SJCRH30 (cell line): ENCODE results near the gene ARHGEF25. TPM values are rescaled to one million over a fixed set of nuclear protein-coding genes. Genes with fewer than 3 reads are reported as not detected.
"Not testable (repeated sequence)": the region's sequence is repeated elsewhere in the genome, so short reads cannot be mapped to it uniquely, and the experiment has no call there.

Experiments
- DNase-seq, 2 experiments: peaks; one replicate each; pipeline ENCODE4 v3.0.0-alpha.2; 2015 to 2020
- H3K27ac ChIP-seq: fragments of 250-450 bp; sonication (Bioruptor Pico); 2 replicates; pipeline ENCODE4 v1.5.1; 2020; ENCODE audit warnings: mild to moderate bottlenecking, moderate library complexity
- H3K27me3 ChIP-seq: fragments of 250-450 bp; sonication (Bioruptor Pico); 2 replicates; pipeline ENCODE4 v1.5.1; 2020; ENCODE audit warnings: mild to moderate bottlenecking, moderate library complexity
- H3K36me3 ChIP-seq: fragments of 250-450 bp; sonication (Bioruptor Pico); 2 replicates; pipeline ENCODE4 v1.5.1; 2020; ENCODE audit warnings: mild to moderate bottlenecking, moderate library complexity
- H3K4me1 ChIP-seq: fragments of 250-450 bp; sonication (Bioruptor Pico); 2 replicates; pipeline ENCODE4 v1.5.1; 2020; ENCODE audit warnings: mild to moderate bottlenecking, moderate library complexity
- H3K4me3 ChIP-seq: fragments of 250-450 bp; sonication (Bioruptor Pico); 2 replicates; pipeline ENCODE4 v1.5.1; 2020; ENCODE audit warnings: mild to moderate bottlenecking, moderate library complexity
- H3K9me3 ChIP-seq: fragments of 250-450 bp; sonication (Bioruptor Pico); replicated peaks from 2 replicates; pipeline ENCODE4 v1.5.1; 2020; ENCODE audit warnings: mild to moderate bottlenecking, moderate library complexity
- total RNA-seq: library from RNA; depleted of rRNA; stranded (reverse); fragments of >200 nt; shearing (Covaris generic); gene quantifications from 2 replicates; pipeline ENCODE4 v1.2.3, GENCODE V29; 2014

Gene ARHGEF25
- total RNA-seq, 1 experiment from 2014 or later: 262 TPM

- DNase-seq: peak in 1 of 2 experiments; percentile 48
- Histone ChIP-seq H3K27me3 (no peaks in the 10 kb centered on the region), H3K27ac (peak overlapping the region; percentile 91; the same call in 1 of the 2 replicates), H3K36me3 (peaks cover 4% of the 10 kb centered on the region), H3K9me3 (no peaks in the 10 kb centered on the region), H3K4me1 (peaks cover 53% of the 10 kb centered on the region), H3K4me3 (peak overlapping the region; percentile 96)
Measured at GRCh38 chr12:57609781-57610553, 1.3 kb upstream of the ARHGEF25 start.

DNA sequence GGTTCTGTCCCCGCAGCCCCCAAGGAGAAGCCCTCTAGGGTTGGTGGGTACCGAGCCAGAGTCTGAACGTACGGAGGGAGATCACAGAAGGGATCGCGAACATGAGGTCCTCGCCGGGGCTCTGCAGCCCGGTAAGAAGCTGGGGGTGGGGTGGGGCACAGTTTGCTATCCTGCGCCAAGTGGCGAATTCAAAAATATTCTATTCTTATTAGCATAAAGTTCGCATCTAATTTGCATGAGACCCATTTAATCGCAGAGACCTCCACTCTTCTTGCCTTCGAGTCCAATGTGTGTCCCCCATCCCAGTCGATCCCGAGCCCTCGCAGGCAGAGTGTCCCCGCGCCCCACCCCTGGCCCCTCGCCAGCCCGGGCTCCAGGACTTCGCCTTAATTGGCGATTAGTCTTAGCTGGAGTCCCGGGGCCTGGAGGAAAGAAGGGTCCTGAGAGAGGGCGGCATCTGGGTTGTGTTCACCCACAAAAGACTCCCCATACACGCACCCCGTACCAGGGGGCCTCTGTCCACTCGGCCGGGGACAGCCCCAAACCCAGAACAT lies 604 bp upstream of the ARHGEF25 start:
- H3K27ac ChIP-seq: peak overlapping the region; percentile 91
- peaks cover 56% of the 10 kb centered on the region for H3K4me1 ChIP-seq
- H3K36me3 ChIP-seq: peaks cover 10% of the 10 kb centered on the region
- DNase-seq: peak; percentile 96 to 97
- H3K9me3 ChIP-seq: no peaks in the 10 kb centered on the region
- peak overlapping the region; percentile 96 for H3K4me3 ChIP-seq
- no peaks in the 10 kb centered on the region for H3K27me3 ChIP-seq

DNA sequence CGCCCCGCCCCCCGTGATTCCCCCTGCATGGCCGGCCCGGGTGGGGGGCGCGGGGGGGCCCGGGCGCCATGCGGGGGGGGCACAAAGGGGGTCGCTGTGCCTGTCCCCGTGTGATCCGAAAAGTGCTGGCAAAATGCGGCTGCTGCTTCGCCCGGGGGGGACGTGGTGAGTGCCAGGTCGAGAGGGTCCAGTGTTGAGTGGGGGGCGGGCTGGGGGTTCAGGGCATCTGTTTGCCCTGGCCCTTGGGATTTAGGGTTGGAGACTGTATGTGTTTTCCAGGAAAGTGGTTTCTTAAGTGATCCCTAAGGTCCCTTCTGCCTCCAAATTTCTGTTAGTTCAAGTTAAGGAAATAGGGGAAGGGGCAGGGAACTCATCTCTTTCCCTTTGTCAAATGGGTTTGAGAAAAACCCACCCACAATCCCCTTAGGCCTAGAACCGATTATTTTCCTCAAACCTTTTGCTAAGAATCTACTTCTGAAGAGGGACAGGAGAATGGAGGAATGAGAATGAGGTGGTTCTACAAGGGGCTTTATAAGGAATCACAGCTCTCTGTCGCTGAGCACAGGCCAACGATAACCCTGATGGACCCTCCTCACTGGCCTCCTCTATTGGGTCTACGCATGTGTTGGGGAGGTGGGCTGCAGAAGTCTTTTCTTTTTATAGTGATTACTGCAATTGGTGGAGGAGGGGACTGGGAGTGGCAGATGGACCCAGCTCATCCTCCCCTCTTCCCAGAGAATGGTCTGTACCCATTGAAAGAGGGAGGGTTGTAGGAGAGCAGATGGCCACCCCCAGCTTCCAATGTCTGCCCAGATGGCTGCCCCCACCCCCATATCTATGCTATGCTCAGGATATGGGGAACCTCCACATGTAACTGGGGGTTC lies 834 bp downstream of the ARHGEF25 start:
- Histone ChIP-seq H3K27ac (peak overlapping the region; percentile 91), H3K27me3 (no peaks in the 10 kb centered on the region), H3K36me3 (peaks cover 22% of the 10 kb centered on the region), H3K9me3 (no peaks in the 10 kb centered on the region), H3K4me1 (peaks cover 45% of the 10 kb centered on the region), H3K4me3 (peak overlapping the region; percentile 96)
- DNase-seq: peak in 1 of 2 experiments; percentile 72

- Histone ChIP-seq H3K27ac (no peak overlapping the region; the same call in 1 of the 2 replicates), H3K4me1 (peaks cover 45% of the 10 kb centered on the region), H3K4me3 (peak overlapping the region; percentile 96; the same call in 1 of the 2 replicates), H3K9me3 (no peaks in the 10 kb centered on the region), H3K27me3 (no peaks in the 10 kb centered on the region), H3K36me3 (peaks cover 26% of the 10 kb centered on the region)
- DNase-seq: peak in 1 of 2 experiments; percentile 43
Measured at GRCh38 chr12:57612711-57613426, 1.6 kb downstream of the ARHGEF25 start.

- Histone ChIP-seq H3K9me3 (no peaks in the 10 kb centered on the region), H3K36me3 (peaks cover 27% of the 10 kb centered on the region), H3K27me3 (no peaks in the 10 kb centered on the region), H3K4me3 (no peak overlapping the region), H3K4me1 (peaks cover 45% of the 10 kb centered on the region), H3K27ac (peak overlapping the region; percentile 55)
- no peak for DNase-seq
Measured at GRCh38 chr12:57613427-57614109, 2.3 kb downstream of the ARHGEF25 start.

DNA sequence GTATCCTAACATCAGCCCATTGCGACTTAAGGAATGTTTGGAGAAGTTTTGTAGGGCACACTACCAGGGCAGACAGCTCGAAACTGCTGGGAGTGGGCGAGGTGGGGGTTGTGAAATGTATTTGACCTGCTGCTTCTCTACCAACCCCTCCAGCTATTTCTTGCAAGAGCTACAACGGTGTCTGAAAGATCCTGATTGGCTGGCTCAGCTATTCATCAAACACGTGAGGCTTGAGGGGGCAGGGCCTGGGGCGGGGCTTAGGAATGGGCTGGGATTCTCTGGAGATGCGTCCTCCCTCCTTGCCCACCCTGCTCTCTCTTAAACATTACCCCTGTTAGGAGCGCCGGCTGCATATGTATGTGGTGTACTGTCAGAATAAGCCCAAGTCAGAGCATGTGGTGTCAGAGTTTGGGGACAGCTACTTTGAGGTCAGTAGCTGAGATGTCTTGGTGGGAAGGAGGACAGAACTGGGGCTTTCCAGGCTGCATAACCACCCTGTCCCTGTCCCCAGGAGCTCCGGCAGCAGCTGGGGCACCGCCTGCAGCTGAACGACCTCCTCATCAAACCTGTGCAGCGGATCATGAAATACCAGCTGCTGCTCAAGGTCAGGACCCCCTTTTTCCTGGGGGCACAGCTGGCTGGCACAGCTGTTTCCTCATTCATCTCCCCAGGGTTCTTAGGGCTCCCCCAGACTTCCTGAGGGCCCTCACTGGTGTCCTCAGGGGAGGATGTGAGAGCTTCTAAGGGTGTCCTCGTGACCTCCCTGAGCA lies 3.1 kb downstream of the ARHGEF25 start:
- Histone ChIP-seq H3K36me3 (peaks cover 27% of the 10 kb centered on the region), H3K9me3 (no peaks in the 10 kb centered on the region), H3K4me1 (peaks cover 45% of the 10 kb centered on the region), H3K4me3 (no peak overlapping the region), H3K27ac (peak overlapping the region; percentile 55), H3K27me3 (no peaks in the 10 kb centered on the region)
- DNase-seq: peak; percentile 99 to 100

DNA sequence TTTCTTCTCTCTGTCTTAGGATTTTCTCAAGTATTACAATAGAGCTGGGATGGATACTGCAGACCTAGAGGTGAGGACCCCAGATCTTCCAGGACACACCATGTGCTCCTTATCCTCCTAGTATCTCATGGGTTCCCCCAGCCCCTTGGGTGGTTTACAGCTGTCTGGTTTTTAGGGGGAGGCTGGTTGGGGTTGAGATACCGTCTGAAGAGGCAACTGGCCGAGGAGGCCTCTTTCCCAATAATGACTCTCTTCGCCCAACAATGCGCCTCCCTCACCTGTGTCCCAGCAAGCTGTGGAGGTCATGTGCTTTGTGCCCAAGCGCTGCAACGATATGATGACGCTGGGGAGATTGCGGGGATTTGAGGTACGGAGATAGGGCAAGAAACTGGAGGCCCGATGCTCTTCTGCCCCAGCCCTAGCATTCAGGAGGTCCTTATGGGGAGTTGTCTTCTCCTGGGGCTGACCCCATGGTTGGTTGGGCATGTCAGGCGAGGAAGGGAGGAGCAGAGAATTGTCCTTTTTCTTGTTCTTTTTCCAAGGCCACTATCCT lies 3.8 kb downstream of the ARHGEF25 start:
- Histone ChIP-seq H3K9me3 (no peaks in the 10 kb centered on the region), H3K27me3 (no peaks in the 10 kb centered on the region), H3K4me1 (peaks cover 45% of the 10 kb centered on the region), H3K27ac (peak overlapping the region; percentile 55), H3K4me3 (no peak overlapping the region), H3K36me3 (peaks cover 28% of the 10 kb centered on the region)
- DNase-seq: peak in 1 of 2 experiments; percentile 67

DNA sequence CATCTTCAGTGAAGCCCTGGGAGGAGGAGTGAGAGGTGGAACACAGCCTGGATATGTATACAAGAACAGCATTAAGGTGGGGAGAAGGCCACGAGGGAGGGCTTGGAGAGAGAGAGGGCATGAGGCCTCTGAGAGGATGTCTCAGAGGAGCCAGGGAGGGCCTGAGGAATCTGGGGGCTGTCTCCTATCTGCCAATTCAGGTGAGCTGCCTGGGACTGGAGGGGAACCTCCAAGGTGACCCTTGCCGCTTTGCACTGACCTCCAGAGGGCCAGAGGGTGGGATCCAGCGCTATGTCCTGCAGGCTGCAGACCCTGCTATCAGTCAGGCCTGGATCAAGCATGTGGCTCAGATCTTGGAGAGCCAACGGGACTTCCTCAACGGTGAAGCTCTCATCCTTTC lies 4.4 kb downstream of the ARHGEF25 start:
- H3K9me3 ChIP-seq: no peaks in the 10 kb centered on the region
- no peak for DNase-seq
- H3K36me3 ChIP-seq: peaks cover 33% of the 10 kb centered on the region
- no peak overlapping the region for H3K4me3 ChIP-seq
- peaks cover 41% of the 10 kb centered on the region for H3K4me1 ChIP-seq
- H3K27ac ChIP-seq: no peak overlapping the region
- H3K27me3 ChIP-seq: no peaks in the 10 kb centered on the region

- Histone ChIP-seq H3K4me1 (peaks cover 38% of the 10 kb centered on the region), H3K27ac (no peak overlapping the region), H3K4me3 (no peak overlapping the region), H3K36me3 (peaks cover 33% of the 10 kb centered on the region), H3K9me3 (no peaks in the 10 kb centered on the region), H3K27me3 (no peaks in the 10 kb centered on the region)
- peak; percentile 66 to 67 for DNase-seq
Measured at GRCh38 chr12:57616383-57617101, 5.3 kb downstream of the ARHGEF25 start.

DNA sequence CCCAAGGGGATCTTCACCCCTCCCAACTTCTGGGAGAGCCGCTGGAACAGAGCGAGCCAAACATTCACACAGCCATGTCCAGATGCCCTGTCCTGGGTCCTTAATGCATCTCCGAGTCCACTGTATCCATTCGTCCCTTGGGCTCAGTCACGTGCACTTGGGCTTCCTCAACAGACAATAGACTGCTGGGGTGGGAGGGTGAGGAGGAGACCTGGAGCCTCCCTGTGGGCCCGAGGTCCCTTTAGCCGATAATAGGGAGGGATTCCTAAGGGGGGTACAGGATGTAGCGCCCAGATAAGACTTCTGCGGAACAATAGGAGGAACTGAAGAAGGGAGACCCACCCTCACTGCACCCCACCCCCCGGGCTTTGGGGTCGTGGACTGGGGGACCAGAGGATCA lies 6.7 kb downstream of the ARHGEF25 start:
- no peaks in the 10 kb centered on the region for H3K27me3 ChIP-seq
- H3K9me3 ChIP-seq: no peaks in the 10 kb centered on the region
- peaks cover 26% of the 10 kb centered on the region for H3K4me1 ChIP-seq
- H3K36me3 ChIP-seq: peaks cover 41% of the 10 kb centered on the region
- no peak overlapping the region for H3K4me3 ChIP-seq
- no peak for DNase-seq
- no peak overlapping the region for H3K27ac ChIP-seq

DNA sequence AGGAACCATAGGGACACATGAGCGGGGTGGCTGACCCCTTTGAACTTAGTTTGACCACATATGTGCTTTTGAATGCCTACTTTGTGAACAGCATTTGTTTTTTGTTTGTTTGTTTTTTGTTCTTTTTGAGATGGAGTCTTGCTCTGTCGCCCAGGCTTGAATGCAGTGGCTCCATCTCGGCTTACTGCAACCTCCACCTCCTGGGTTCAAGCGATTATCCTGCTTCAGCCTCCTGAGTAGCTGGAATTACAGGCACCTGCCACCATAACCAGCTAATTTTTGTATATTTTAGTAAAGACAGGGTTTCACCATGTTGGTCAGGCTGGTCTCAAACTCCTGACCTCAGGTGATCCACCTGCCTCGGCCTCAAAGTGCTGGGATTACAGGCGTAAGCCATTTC lies 7.2 kb downstream of the ARHGEF25 start:
- H3K27ac ChIP-seq, H3K9me3 ChIP-seq, H3K4me3 ChIP-seq, H3K27me3 ChIP-seq, DNase-seq: not testable (repeated sequence)
- peaks cover 41% of the 10 kb centered on the region for H3K36me3 ChIP-seq
- peaks cover 21% of the 10 kb centered on the region for H3K4me1 ChIP-seq

DNA sequence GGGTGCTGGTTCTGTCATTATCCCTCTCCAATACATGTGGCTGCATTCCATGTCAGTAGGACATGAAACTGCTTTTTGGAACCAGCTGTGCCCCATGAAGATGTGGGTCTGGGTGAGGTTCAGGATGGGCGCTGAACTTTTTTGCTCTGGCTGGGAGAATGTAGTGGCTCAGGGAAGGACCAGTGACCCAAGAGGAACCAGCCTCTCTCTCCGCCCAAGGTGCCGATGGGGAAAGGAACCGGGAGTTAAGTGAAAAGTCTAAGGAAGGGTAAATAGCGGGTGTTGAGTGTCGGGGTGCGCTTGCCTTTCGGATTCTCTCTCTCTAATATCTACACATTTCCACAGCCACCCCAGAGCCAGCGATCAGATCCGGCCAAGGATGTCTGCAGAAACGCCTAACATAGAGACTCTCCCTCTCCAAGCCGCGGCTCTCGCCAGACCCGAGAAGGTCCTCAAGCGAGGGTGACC lies 7.8 kb downstream of the ARHGEF25 start:
- Histone ChIP-seq H3K4me1 (peaks cover 16% of the 10 kb centered on the region), H3K4me3 (no peak overlapping the region), H3K36me3 (peaks cover 41% of the 10 kb centered on the region), H3K27ac (no peak overlapping the region), H3K9me3 (no peaks in the 10 kb centered on the region), H3K27me3 (no peaks in the 10 kb centered on the region)
- DNase-seq: peak in 1 of 2 experiments; percentile 51
